Measurements from ENCODE around the gene NKX1-2.

Gene NKX1-2

GRCh38 chr10:124491105-124491504, 41.3 kb upstream of the NKX1-2 start:
- Histone ChIP-seq H3K4me1 (ENCODE audit: control insufficient read depth, insufficient read depth, low read length, unreplicated experiment) (no peaks in the 10 kb centered on the region), H2AFZ (ENCODE audit: low read length, unreplicated experiment) (no peak overlapping the region), H3K36me3 (ENCODE audit: insufficient read depth, low read length) (no peaks in the 10 kb centered on the region), H3K27me3 (ENCODE audit: insufficient read depth, low read length) (no peaks in the 10 kb centered on the region), H3K79me2 (ENCODE audit: control insufficient read depth, insufficient read depth, low read length, unreplicated experiment) (no peaks in the 10 kb centered on the region), H3K4me3 (ENCODE audit: low read depth, low read length) (no peak overlapping the region), H3K27ac (ENCODE audit: low read depth, low read length) (no peak overlapping the region)

DNA sequence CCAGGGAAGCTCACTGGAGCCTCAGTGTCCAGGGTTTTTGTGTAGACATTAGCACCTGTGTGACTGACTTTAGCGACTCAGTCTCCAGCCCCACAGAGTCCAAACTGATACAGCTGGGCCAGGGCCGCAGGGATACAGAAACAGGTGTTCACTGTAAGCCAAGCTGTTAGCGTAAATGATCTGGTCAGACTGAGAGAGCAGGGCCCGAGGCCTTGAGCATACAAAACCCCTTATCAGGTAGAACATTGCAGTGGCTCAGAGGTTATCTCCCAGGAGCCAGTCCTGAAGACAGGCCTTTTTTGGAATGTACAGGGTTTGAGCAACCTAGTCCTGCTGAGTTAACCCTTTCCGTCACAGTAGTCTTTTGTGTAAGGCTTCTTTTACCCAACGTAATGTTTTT, 36.8 kb upstream of the NKX1-2 start:
- Histone ChIP-seq H2AFZ (ENCODE audit: low read length, unreplicated experiment) (no peak overlapping the region), H3K79me2 (ENCODE audit: control insufficient read depth, insufficient read depth, low read length, unreplicated experiment) (no peaks in the 10 kb centered on the region)

DNA sequence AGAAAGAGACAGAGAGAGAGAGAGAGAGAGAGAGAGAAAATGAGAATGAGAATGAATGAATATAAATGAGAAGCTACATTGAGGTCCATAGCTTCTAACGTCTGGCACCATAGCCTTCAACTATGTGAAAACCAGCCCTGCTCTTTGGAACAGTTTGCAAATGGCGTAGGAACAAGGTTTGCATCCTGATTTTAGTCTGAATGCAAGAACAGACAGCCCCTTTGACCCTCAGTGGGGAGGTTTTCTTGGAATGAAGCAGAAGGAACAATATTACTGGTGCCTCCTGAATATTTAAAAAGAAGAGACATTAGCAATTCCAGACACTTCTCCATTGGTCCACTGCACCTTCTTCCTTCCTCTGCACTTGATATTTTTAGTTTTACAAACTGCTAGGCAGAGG, 34.8 kb upstream of the NKX1-2 start:
- Histone ChIP-seq H3K27ac (ENCODE audit: low read depth, low read length) (no peak overlapping the region), H3K36me3 (ENCODE audit: insufficient read depth, low read length) (no peaks in the 10 kb centered on the region), H3K4me3 (ENCODE audit: low read depth, low read length) (no peak overlapping the region), H3K4me1 (ENCODE audit: control insufficient read depth, insufficient read depth, low read length, unreplicated experiment) (no peaks in the 10 kb centered on the region), H2AFZ (ENCODE audit: low read length, unreplicated experiment) (no peak overlapping the region), H3K79me2 (ENCODE audit: control insufficient read depth, insufficient read depth, low read length, unreplicated experiment) (no peaks in the 10 kb centered on the region), H3K27me3 (ENCODE audit: insufficient read depth, low read length) (no peaks in the 10 kb centered on the region)

More for the DNA sequence above, 36.8 kb upstream of the NKX1-2 start:
- no peak overlapping the region for H3K4me3 ChIP-seq (ENCODE audit: low read depth, low read length)
- H3K36me3 ChIP-seq (ENCODE audit: insufficient read depth, low read length), result no peaks in the 10 kb centered on the region
- H3K27me3 ChIP-seq (ENCODE audit: insufficient read depth, low read length), result no peaks in the 10 kb centered on the region
- H3K27ac ChIP-seq (ENCODE audit: low read depth, low read length), result no peak overlapping the region
- no peaks in the 10 kb centered on the region for H3K4me1 ChIP-seq (ENCODE audit: control insufficient read depth, insufficient read depth, low read length, unreplicated experiment)

- no peaks in the 10 kb centered on the region for H3K36me3 ChIP-seq (ENCODE audit: insufficient read depth, low read length)
- H3K4me3 ChIP-seq (ENCODE audit: low read depth, low read length), result no peak overlapping the region
- no peaks in the 10 kb centered on the region for H3K27me3 ChIP-seq (ENCODE audit: insufficient read depth, low read length)
- no peak overlapping the region for H2AFZ ChIP-seq (ENCODE audit: low read length, unreplicated experiment)
- H3K27ac ChIP-seq (ENCODE audit: low read depth, low read length), result no peak overlapping the region
- H3K4me1 ChIP-seq (ENCODE audit: control insufficient read depth, insufficient read depth, low read length, unreplicated experiment), result no peaks in the 10 kb centered on the region
- no peaks in the 10 kb centered on the region for H3K79me2 ChIP-seq (ENCODE audit: control insufficient read depth, insufficient read depth, low read length, unreplicated experiment)
Measured at GRCh38 chr10:124484031-124484430, 34.2 kb upstream of the NKX1-2 start.

GRCh38 chr10:124482876-124483275, 33.0 kb upstream of the NKX1-2 start:
- H3K27ac ChIP-seq (ENCODE audit: low read depth, low read length), result no peak overlapping the region
- H3K4me1 ChIP-seq (ENCODE audit: control insufficient read depth, insufficient read depth, low read length, unreplicated experiment), result no peaks in the 10 kb centered on the region
- no peaks in the 10 kb centered on the region for H3K27me3 ChIP-seq (ENCODE audit: insufficient read depth, low read length)
- H3K4me3 ChIP-seq (ENCODE audit: low read depth, low read length), result no peak overlapping the region
- H3K79me2 ChIP-seq (ENCODE audit: control insufficient read depth, insufficient read depth, low read length, unreplicated experiment), result no peaks in the 10 kb centered on the region
- no peaks in the 10 kb centered on the region for H3K36me3 ChIP-seq (ENCODE audit: insufficient read depth, low read length)
- no peak overlapping the region for H2AFZ ChIP-seq (ENCODE audit: low read length, unreplicated experiment)

DNA sequence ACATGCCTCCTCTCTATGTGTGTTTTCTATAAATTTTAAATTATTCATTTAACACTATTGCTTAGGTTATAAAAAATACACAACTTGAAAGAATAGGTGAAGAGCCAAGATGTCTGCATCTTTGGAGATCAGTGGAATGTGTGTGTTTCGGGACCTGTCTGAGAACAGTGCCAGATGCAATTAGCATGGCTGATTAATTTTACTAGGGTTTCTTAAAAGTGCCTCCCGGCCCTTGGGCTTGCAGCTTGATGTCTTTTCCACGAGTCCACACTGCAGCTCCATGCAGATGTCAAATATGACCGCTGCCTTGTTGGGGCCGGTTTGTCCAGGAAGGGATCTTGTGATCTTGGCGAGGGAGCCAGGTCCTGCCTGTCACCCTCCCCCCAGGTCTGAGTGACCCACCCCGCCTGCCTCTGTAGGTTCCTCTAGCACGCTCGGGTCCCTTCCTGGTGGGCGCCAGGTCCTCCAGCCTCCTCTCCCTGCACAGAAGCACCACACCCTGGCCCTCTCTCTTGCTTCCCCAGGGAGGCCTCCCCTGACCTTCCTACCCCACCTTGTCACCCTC, 32.5 kb upstream of the NKX1-2 start:
- no peak overlapping the region for H3K27ac ChIP-seq (ENCODE audit: low read depth, low read length)
- no peaks in the 10 kb centered on the region for H3K27me3 ChIP-seq (ENCODE audit: insufficient read depth, low read length)
- no peak overlapping the region for H2AFZ ChIP-seq (ENCODE audit: low read length, unreplicated experiment)
- H3K4me1 ChIP-seq (ENCODE audit: control insufficient read depth, insufficient read depth, low read length, unreplicated experiment), result no peaks in the 10 kb centered on the region
- H3K79me2 ChIP-seq (ENCODE audit: control insufficient read depth, insufficient read depth, low read length, unreplicated experiment), result no peaks in the 10 kb centered on the region
- H3K4me3 ChIP-seq (ENCODE audit: low read depth, low read length), result no peak overlapping the region
- no peaks in the 10 kb centered on the region for H3K36me3 ChIP-seq (ENCODE audit: insufficient read depth, low read length)

DNA sequence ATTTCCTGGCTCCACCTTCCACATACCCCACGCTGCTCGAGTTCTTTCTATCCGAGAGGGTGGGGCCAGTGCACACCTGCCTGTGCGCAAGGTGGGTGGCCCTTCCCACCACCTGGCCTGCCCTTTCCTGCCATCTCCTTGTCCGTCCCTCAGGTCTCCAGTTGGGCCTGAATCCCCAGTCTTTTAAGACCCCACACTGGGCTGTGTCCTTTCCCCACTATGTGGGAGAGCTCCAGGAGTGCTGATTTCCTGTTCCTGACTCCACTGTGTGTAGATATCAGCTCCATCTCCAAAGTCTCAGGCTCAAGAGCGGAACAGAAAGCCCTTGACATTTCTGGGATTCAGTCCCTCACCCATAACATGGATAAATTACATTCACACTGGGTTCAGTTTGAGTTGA, 31.9 kb upstream of the NKX1-2 start:
- no peaks in the 10 kb centered on the region for H3K36me3 ChIP-seq (ENCODE audit: insufficient read depth, low read length)
- no peak overlapping the region for H3K27ac ChIP-seq (ENCODE audit: low read depth, low read length)
- no peak overlapping the region for H2AFZ ChIP-seq (ENCODE audit: low read length, unreplicated experiment)
- H3K27me3 ChIP-seq (ENCODE audit: insufficient read depth, low read length), result no peaks in the 10 kb centered on the region
- H3K79me2 ChIP-seq (ENCODE audit: control insufficient read depth, insufficient read depth, low read length, unreplicated experiment), result no peaks in the 10 kb centered on the region
- H3K4me3 ChIP-seq (ENCODE audit: low read depth, low read length), result no peak overlapping the region
- H3K4me1 ChIP-seq (ENCODE audit: control insufficient read depth, insufficient read depth, low read length, unreplicated experiment), result no peaks in the 10 kb centered on the region

- no peaks in the 10 kb centered on the region for H3K4me1 ChIP-seq (ENCODE audit: control insufficient read depth, insufficient read depth, low read length, unreplicated experiment)
- no peak overlapping the region for H3K4me3 ChIP-seq (ENCODE audit: low read depth, low read length)
- no peaks in the 10 kb centered on the region for H3K79me2 ChIP-seq (ENCODE audit: control insufficient read depth, insufficient read depth, low read length, unreplicated experiment)
- H2AFZ ChIP-seq (ENCODE audit: low read length, unreplicated experiment), result no peak overlapping the region
- no peaks in the 10 kb centered on the region for H3K36me3 ChIP-seq (ENCODE audit: insufficient read depth, low read length)
- no peak overlapping the region for H3K27ac ChIP-seq (ENCODE audit: low read depth, low read length)
- no peaks in the 10 kb centered on the region for H3K27me3 ChIP-seq (ENCODE audit: insufficient read depth, low read length)
Measured at GRCh38 chr10:124480860-124481259, 31.0 kb upstream of the NKX1-2 start.

DNA sequence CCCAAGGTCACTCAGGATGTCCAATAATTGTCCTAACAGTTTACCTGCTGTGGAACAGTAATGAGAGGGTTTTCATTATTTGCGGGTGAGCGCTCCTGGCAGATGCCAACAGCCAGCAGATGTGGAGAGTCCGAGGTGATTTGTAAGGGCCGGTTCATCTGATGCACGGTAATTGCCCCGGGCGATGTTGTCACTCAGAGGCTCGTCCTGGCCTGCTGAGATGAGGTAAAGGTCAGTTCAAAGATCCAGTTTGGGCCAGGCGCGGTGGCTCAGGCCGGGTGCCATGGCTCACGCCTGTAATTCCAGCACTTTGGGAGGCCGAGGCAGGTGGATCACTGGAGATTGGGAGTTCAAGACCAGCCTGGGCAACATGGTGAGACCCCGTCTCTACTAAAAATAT, 28.7 kb upstream of the NKX1-2 start:
- Histone ChIP-seq H2AFZ (ENCODE audit: low read length, unreplicated experiment) (no peak overlapping the region), H3K27me3 (ENCODE audit: insufficient read depth, low read length) (no peaks in the 10 kb centered on the region), H3K4me3 (ENCODE audit: low read depth, low read length) (no peak overlapping the region), H3K36me3 (ENCODE audit: insufficient read depth, low read length) (no peaks in the 10 kb centered on the region), H3K79me2 (ENCODE audit: control insufficient read depth, insufficient read depth, low read length, unreplicated experiment) (no peaks in the 10 kb centered on the region), H3K4me1 (ENCODE audit: control insufficient read depth, insufficient read depth, low read length, unreplicated experiment) (no peaks in the 10 kb centered on the region), H3K27ac (ENCODE audit: low read depth, low read length) (no peak overlapping the region)

DNA sequence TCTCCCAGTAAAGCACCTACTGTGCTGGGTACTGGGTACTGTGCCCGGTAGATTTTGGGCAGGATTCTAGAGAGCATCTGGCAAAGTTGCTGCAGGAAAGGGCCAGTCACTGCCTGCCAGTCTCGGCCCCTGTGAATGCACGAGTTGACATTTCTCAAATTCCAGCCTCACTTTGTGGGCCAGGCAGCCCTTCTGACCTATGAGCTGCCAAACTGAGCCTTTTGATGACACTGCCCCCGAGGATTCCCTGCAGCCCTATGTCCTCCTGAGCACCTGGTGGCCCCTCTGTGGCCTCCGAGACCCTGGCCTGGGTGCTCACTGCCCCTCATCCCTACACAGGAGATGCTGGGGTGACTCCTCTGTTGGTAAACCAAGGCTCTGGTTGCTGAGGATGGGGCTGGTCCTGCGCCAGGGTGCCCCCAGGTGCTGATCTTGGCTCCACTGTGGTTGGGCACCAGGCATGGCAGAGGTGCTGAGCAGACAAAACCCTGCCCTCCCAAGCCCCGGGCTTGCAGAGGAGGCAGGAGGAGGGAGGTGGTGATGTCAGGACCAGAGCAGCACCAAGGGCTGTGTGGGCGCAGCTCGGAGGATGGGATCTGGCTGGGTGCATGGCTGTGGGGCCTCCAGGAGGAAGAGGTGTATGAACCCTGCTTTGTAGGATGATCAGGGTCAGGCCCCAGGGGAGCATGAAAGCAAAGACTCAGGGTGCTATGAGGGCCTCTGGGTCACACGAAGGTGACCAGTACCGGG, 28.0 kb upstream of the NKX1-2 start:
- H2AFZ ChIP-seq (ENCODE audit: low read length, unreplicated experiment), result no peak overlapping the region
- H3K4me3 ChIP-seq (ENCODE audit: low read depth, low read length), result no peak overlapping the region
- H3K27me3 ChIP-seq (ENCODE audit: insufficient read depth, low read length), result no peaks in the 10 kb centered on the region
- no peaks in the 10 kb centered on the region for H3K4me1 ChIP-seq (ENCODE audit: control insufficient read depth, insufficient read depth, low read length, unreplicated experiment)
- no peaks in the 10 kb centered on the region for H3K79me2 ChIP-seq (ENCODE audit: control insufficient read depth, insufficient read depth, low read length, unreplicated experiment)
- H3K36me3 ChIP-seq (ENCODE audit: insufficient read depth, low read length), result no peaks in the 10 kb centered on the region
- no peak overlapping the region for H3K27ac ChIP-seq (ENCODE audit: low read depth, low read length)

GRCh38 chr10:124476043-124476725, 26.3 kb upstream of the NKX1-2 start:
- H3K27me3 ChIP-seq (ENCODE audit: insufficient read depth, low read length), result no peaks in the 10 kb centered on the region
- H3K36me3 ChIP-seq (ENCODE audit: insufficient read depth, low read length), result no peaks in the 10 kb centered on the region
- no peaks in the 10 kb centered on the region for H3K79me2 ChIP-seq (ENCODE audit: control insufficient read depth, insufficient read depth, low read length, unreplicated experiment)
- no peak overlapping the region for H3K27ac ChIP-seq (ENCODE audit: low read depth, low read length)
- H2AFZ ChIP-seq (ENCODE audit: low read length, unreplicated experiment), result no peak overlapping the region
- no peak overlapping the region for H3K4me3 ChIP-seq (ENCODE audit: low read depth, low read length)
- no peaks in the 10 kb centered on the region for H3K4me1 ChIP-seq (ENCODE audit: control insufficient read depth, insufficient read depth, low read length, unreplicated experiment)

All from ACC112 (cell line).